Stomach (tissue), 9 donors: ENCODE measurements around the gene PRDM12. TPM values are rescaled to one million over a fixed set of nuclear protein-coding genes. Genes with fewer than 3 reads are reported as not detected.

ENCODE experiments used
- DNase-seq, 2 donors: peaks; one replicate each; pipeline versions ENCODE4 v3.0.0 to v3.0.0-alpha.2; 2013 to 2019
- H3K27ac ChIP-seq, 5 donors: fragments of 200-600 bp in 4 of 5; sonication (generic) in 4 of 5; one replicate each; pipeline ENCODE4 v1.5.1; 2013 to 2019; ENCODE audit warnings: mild to moderate bottlenecking in 1 of 5, moderate library complexity in 1 of 5
- H3K27me3 ChIP-seq, 3 donors: fragments of 200-600 bp; sonication (generic); one replicate each; pipeline ENCODE4 v1.5.1; 2017 to 2019; ENCODE audit warnings: mixed run types in 1 of 3
- H3K36me3 ChIP-seq, 4 donors: fragments of 200-600 bp; sonication (generic); 1 replicate in 3 of 4; 2 replicates in 1 of 4; pipeline ENCODE4 v1.5.1; 2016 to 2019
- H3K4me1 ChIP-seq, 4 donors: fragments of 200-600 bp; sonication (generic); one replicate each; pipeline ENCODE4 v1.5.1; 2016 to 2019
- H3K4me3 ChIP-seq, 4 donors: fragments of 200-600 bp; sonication (generic) in 3 of 4; one replicate each; pipeline ENCODE4 v1.5.1; 2016 to 2019; ENCODE audit warnings: mild to moderate bottlenecking in 1 of 4
- H3K9me3 ChIP-seq, 4 donors: fragments of 200-600 bp; sonication (generic); one replicate each; pipeline ENCODE4 v1.5.1; 2016 to 2019
- CTCF ChIP-seq, 7 experiments: fragments of 450-650 bp in 4 of 7; fragments of 200-600 bp in 3 of 7; sonication (generic) in 3 of 7; IDR thresholded peaks; one replicate each; pipeline ENCODE4 v1.5.1; 2016 to 2019; ENCODE audit warnings: antibody characterized with exemption in 7 of 7, control low read depth in 2 of 7, mild to moderate bottlenecking in 1 of 7
- EP300 ChIP-seq: sonication (generic); formaldehyde crosslinking; IDR thresholded peaks from one replicate; pipeline ENCODE4 v1.6.1; 2017; ENCODE audit warnings: antibody characterized with exemption
- POLR2A ChIP-seq, 4 donors: fragments of 450-650 bp; IDR thresholded peaks; one replicate each; pipeline ENCODE4 v1.6.1; 2016; ENCODE audit warnings: antibody characterized with exemption in 4 of 4, control low read depth in 2 of 4, mild to moderate bottlenecking in 1 of 4, moderate library complexity in 1 of 4
- POLR2AphosphoS5 ChIP-seq, 3 donors: sonication (generic); formaldehyde crosslinking; IDR thresholded peaks; one replicate each; pipeline ENCODE4 v1.6.1; 2016; ENCODE audit warnings: antibody characterized with exemption in 3 of 3
- WGBS, 5 donors: extraction: QIAGEN DNeasy Blood & Tissue Kit in 3 of 5; methylation state at CpG; one replicate each; pipeline versions ENCODE4 v1.1.5 to v1.1.7; 2013 to 2018; 5-methylcytosine and 5-hydroxymethylcytosine counted together
- intact Hi-C: fragments of 100-400 bp; cut with DNase I; formaldehyde crosslinking; loops from one replicate; pipeline ENCODE4 v1.15.1; 2023; ENCODE audit warnings: low total_unique reads
- polyA plus RNA-seq, 3 donors: library from polyadenylated mRNA; stranded (reverse); fragments of 200-250 nt; gene quantifications; one replicate each; pipeline ENCODE4 v1.2.3, GENCODE V29; 2013
- total RNA-seq, 5 donors: library from RNA; depleted of rRNA; stranded (reverse); fragments of >200 nt; gene quantifications; one replicate each; pipeline versions ENCODE4 v1.1.0 to v1.2.3, GENCODE V29; 2014 to 2016
- donor health status: healthy with polysubstance abuse.
- donor health status: Bipolar disorder and iron deficiency.
- donor health status: healthy.

PRDM12 gene
- total and polyA plus RNA-seq, 8 donors: 0.08 TPM; not detected in 7

- Histone ChIP-seq H3K4me3 (no peak overlapping the region), H3K27ac (no peak overlapping the region), H3K27me3 (peaks cover 39 to 74% (median 74%) of the 10 kb centered on the region in 3 donors), H3K36me3 (no peaks in the 10 kb centered on the region), H3K4me1 (peaks cover 35 to 53% (median 51%) of the 10 kb centered on the region in 4 donors), H3K9me3 (no peaks in the 10 kb centered on the region)
- 7 to 15% (median 8%) methylated on average over 44 to 60 of the region's 60 CpGs for WGBS, 5 donors
- TF ChIP-seq CTCF (IDR thresholded peaks at IDR 0.05) (no peak), EP300 (no peak), POLR2AphosphoS5 (IDR thresholded peaks at IDR 0.05) (no peak), POLR2A (IDR thresholded peaks at IDR 0.05) (no peak)
- intact Hi-C loops: no loop called here
- no peak for DNase-seq
These were observed 2.2 kb downstream of the PRDM12 start for GRCh38 chr9:130666393-130667119.

- no peak for DNase-seq
- WGBS, 5 donors: 31 to 83% (median 48%) methylated on average over 4 of the region's 4 CpGs
- no peaks in the 10 kb centered on the region for H3K9me3 ChIP-seq
- intact Hi-C loops: no loop called here
- H3K4me3 ChIP-seq: no peak overlapping the region
- TF ChIP-seq EP300 (no peak), CTCF (IDR thresholded peaks at IDR 0.05) (no peak), POLR2AphosphoS5 (IDR thresholded peaks at IDR 0.05) (no peak), POLR2A (IDR thresholded peaks at IDR 0.05) (no peak)
- peaks cover 35 to 48% (median 47%) of the 10 kb centered on the region in 4 donors for H3K4me1 ChIP-seq
- no peaks in the 10 kb centered on the region for H3K36me3 ChIP-seq
- H3K27me3 ChIP-seq: peaks cover 35 to 69% (median 69%) of the 10 kb centered on the region in 3 donors
- H3K27ac ChIP-seq: no peak overlapping the region
These were observed 2.7 kb downstream of the PRDM12 start for GRCh38 chr9:130667120-130667435.

GRCh38 chr9:130668196-130668595, 3.8 kb downstream of the PRDM12 start:
- TF ChIP-seq CTCF (IDR thresholded peaks at IDR 0.05): no peak
- no peak for TF ChIP-seq EP300
- no peak for TF ChIP-seq POLR2A (IDR thresholded peaks at IDR 0.05)
- no peak for TF ChIP-seq POLR2AphosphoS5 (IDR thresholded peaks at IDR 0.05)
- DNase-seq: no peak
- no peaks in the 10 kb centered on the region for H3K36me3 ChIP-seq
- H3K27ac ChIP-seq: no peak overlapping the region
- intact Hi-C loops: no loop called here
- peaks cover 29 to 36% (median 36%) of the 10 kb centered on the region in 4 donors for H3K4me1 ChIP-seq
- no peaks in the 10 kb centered on the region for H3K9me3 ChIP-seq
- H3K4me3 ChIP-seq: no peak overlapping the region
- peaks cover 25 to 58% (median 57%) of the 10 kb centered on the region in 3 donors for H3K27me3 ChIP-seq
- WGBS, 5 donors: 83 to 90% (median 88%) methylated on average over 13 of the region's 13 CpGs

GRCh38 chr9:130668659-130669058, 4.3 kb downstream of the PRDM12 start:
- no peaks in the 10 kb centered on the region for H3K36me3 ChIP-seq
- intact Hi-C loops: no loop called here
- 60 to 69% (median 62%) methylated on average over 12 of the region's 12 CpGs for WGBS, 5 donors
- no peak overlapping the region for H3K27ac ChIP-seq
- no peak overlapping the region for H3K4me3 ChIP-seq
- no peak for DNase-seq
- TF ChIP-seq POLR2A (IDR thresholded peaks at IDR 0.05) (no peak), POLR2AphosphoS5 (IDR thresholded peaks at IDR 0.05) (no peak), EP300 (no peak), CTCF (IDR thresholded peaks at IDR 0.05) (no peak)
- peaks cover 25 to 32% (median 31%) of the 10 kb centered on the region in 4 donors for H3K4me1 ChIP-seq
- H3K9me3 ChIP-seq: no peaks in the 10 kb centered on the region
- peaks cover 20 to 53% (median 53%) of the 10 kb centered on the region in 3 donors for H3K27me3 ChIP-seq
